GM13976 (cell line): ENCODE data around the gene GLB1L3.

Source experiments
- DNase-seq: peaks from one replicate; pipeline ENCODE4 v3.0.0; 2012; ENCODE audit warnings: low spot score
- CTCF ChIP-seq: IDR thresholded peaks from 2 replicates; pipeline ENCODE4 v1.5.1; 2012; ENCODE audit warnings: borderline replicate concordance, mild to moderate bottlenecking; ENCODE audit not compliant: insufficient read depth; ENCODE audit errors: extremely low read depth, missing control alignments, control extremely low read depth
- in situ Hi-C: fragments of 300-500 bp; cut with MboI; formaldehyde crosslinking; loops from one replicate; pipeline ENCODE4 v1.12.0; 2022; ENCODE audit warnings: low sequenced_read_pairs, mixed read lengths, inconsistent platforms; ENCODE audit not compliant: unreplicated experiment

GLB1L3 gene

GRCh38 chr11:134290646-134291045 is 14.5 kb downstream of the GLB1L3 start:
- in situ Hi-C loops, result no loop called here
- no peak for TF ChIP-seq CTCF
- no peak for DNase-seq

GRCh38 chr11:134291196-134291595 is 15.0 kb downstream of the GLB1L3 start:
- in situ Hi-C loops, result no loop called here
- TF ChIP-seq CTCF, result no peak

GRCh38 chr11:134292661-134293060 is 16.5 kb downstream of the GLB1L3 start:
- no peak for DNase-seq
- in situ Hi-C loops, result no loop called here

More at GRCh38 chr11:134291196-134291595, 15.0 kb downstream of the GLB1L3 start:
- DNase-seq, result no peak

GRCh38 chr11:134293119-134294113 is 17.2 kb downstream of the GLB1L3 start:
- DNase-seq, result no peak
- in situ Hi-C loops, result no loop called here
- TF ChIP-seq CTCF, result no peak

More at GRCh38 chr11:134292661-134293060, 16.5 kb downstream of the GLB1L3 start:
- no peak for TF ChIP-seq CTCF

GRCh38 chr11:134294664-134295063 is 18.5 kb downstream of the GLB1L3 start:
- DNase-seq, result no peak
- no peak for TF ChIP-seq CTCF
- in situ Hi-C loops, result no loop called here

- in situ Hi-C loops, result no loop called here
- DNase-seq, result no peak
- no peak for TF ChIP-seq CTCF
Observed at GRCh38 chr11:134312223-134312622, 36.0 kb downstream of the GLB1L3 start.
